Heart right ventricle (tissue), 16 donors: Measurements from ENCODE around the gene PCBP4. TPM values are rescaled to one million over a fixed set of nuclear protein-coding genes. Genes with fewer than 3 reads are reported as not detected.
A peak's percentile ranks its signal among the peaks of the same experiment; 100 is the strongest.

Experiments used
- ATAC-seq, 8 donors: fragments of 200-7000 bp; cut with Tn5 transposase; one replicate each; pipeline ENCODE4 v1.9.1; 2020; ENCODE audit warnings: mild to moderate bottlenecking in 8 of 8, moderate library complexity in 8 of 8, moderate number of reproducible peaks in 1 of 8
- DNase-seq, 2 donors: peaks; one replicate each; pipeline ENCODE4 v3.0.0-alpha.2; 2020
- H3K27ac ChIP-seq, 10 donors: fragments of 200-600 bp; sonication (generic) in 2 of 10; one replicate each; pipeline versions ENCODE4 v1.5.0 to v1.8.0; 2020 to 2022; ENCODE audit warnings: mild to moderate bottlenecking in 3 of 10
- H3K27me3 ChIP-seq, 7 donors: fragments of 200-600 bp; one replicate each; pipeline ENCODE4 v1.8.0; 2021 to 2022; ENCODE audit warnings: mild to moderate bottlenecking in 2 of 7
- H3K36me3 ChIP-seq, 9 donors: fragments of 200-600 bp; sonication (generic) in 1 of 9; one replicate each; pipeline versions ENCODE4 v1.5.0 to v1.8.0; 2020 to 2022; ENCODE audit warnings: mild to moderate bottlenecking in 2 of 9
- H3K4me1 ChIP-seq, 9 donors: fragments of 200-600 bp; sonication (generic) in 1 of 9; one replicate each; pipeline versions ENCODE4 v1.5.0 to v1.8.0; 2020 to 2022; ENCODE audit warnings: mild to moderate bottlenecking in 4 of 9
- H3K4me3 ChIP-seq, 10 donors: fragments of 200-600 bp; sonication (generic) in 2 of 10; one replicate each; pipeline versions ENCODE4 v1.5.0 to v1.8.0; 2020 to 2022; ENCODE audit warnings: mild to moderate bottlenecking in 7 of 10, moderate library complexity in 2 of 10
- H3K9me3 ChIP-seq, 11 donors: fragments of 200-600 bp in 10 of 11; sonication (generic) in 2 of 11; one replicate each; pipeline versions ENCODE4 v1.5.0 to v1.8.0; 2013 to 2022; ENCODE audit warnings: mild to moderate bottlenecking in 2 of 11, control low read depth in 1 of 11, moderate library complexity in 1 of 11
- CTCF ChIP-seq, 9 donors: fragments of 200-600 bp; sonication (generic) in 2 of 9; IDR thresholded peaks; one replicate each; pipeline versions ENCODE4 v1.5.0 to v1.8.0; 2021 to 2022; ENCODE audit warnings: antibody characterized with exemption in 9 of 9, mild to moderate bottlenecking in 5 of 9, moderate library complexity in 1 of 9
- WGBS, 2 donors: extraction: QIAGEN DNeasy Blood & Tissue Kit; methylation state at CpG; one replicate each; pipeline ENCODE4 v1.1.7; 2013; ENCODE audit warnings: inconsistent platforms in 1 of 2; 5-methylcytosine and 5-hydroxymethylcytosine counted together
- intact Hi-C, 10 donors: fragments of 100-400 bp; cut with DNase I; formaldehyde crosslinking; loops; one replicate each; pipeline versions ENCODE4 v1.11.1 to v1.14.2; 2022
- polyA plus RNA-seq, 2 donors: library from polyadenylated mRNA; stranded (reverse); fragments of 200-250 nt; gene quantifications; one replicate each; pipeline ENCODE4 v1.2.3, GENCODE V29; 2013
- total RNA-seq, 10 donors: library from RNA; stranded (reverse); fragmentation: NEBNext Ultra II Directional in 3 of 10; extraction: Animal tissue kit (Norgen Biotek cat#: 25700) in 3 of 10; gene quantifications; one replicate each; pipeline versions ENCODE4 v1.2.1 to v1.2.4, GENCODE V29; 2021 to 2023
- donor health status: Arrhythmogenic right ventricular cardiomyopathy.
- donor health status: ischemic (EF 13 %, LVEDD 7.1; RV severe dilation, severe dysfunction).
- donor health status: healthy with polysubstance abuse.
- donor health status: DM: no; HTN: yes; CAD: no.
- donor health status: DM: no; HTN: no; CAD: no.
- donor health status: ischemic (EF 25% LVEDD 6.9; RV normal size, moderate dysfunction).
- donor health status: ischemic (EF 25% LVEDD 5.7; RV mildly dilated, moderate dysfunction).
- donor health status: healthy.
- donor health status: DM: yes; HTN: yes; CAD: no.
- donor health status: Ischemic cardiomyopathy.
- donor health status: ischemic (EF 35%, LVEDD 5.7; RV mildly dilated, moderate dysfunction).
- donor health status: nonischemic (EF 11% LVEDD 7.7; RV severe dilation, severe dysfunction).
- donor health status: DM: yes; HTN: yes; CAD: no.
- donor health status: PGD.
- donor health status: ischemic (EF 29% LVEDD 5.4; RV normal size, mild dysfunction).
- donor health status: nonischemic (EF 23%, LVEDD 6.1; RV moderate dilation, normal function).

The PCBP4 gene
- total and polyA plus RNA-seq, 12 donors: 55.1 to 123 (median 62.2) TPM

GRCh38 chr3:51998774-51999173, 31.5 kb upstream of the PCBP4 start:
- DNase-seq (no peak), ATAC-seq (no peak)
- Histone ChIP-seq H3K4me3 (no peak overlapping the region), H3K4me1 (peaks cover 5 to 25% (median 19%) of the 10 kb centered on the region in 9 donors), H3K36me3 (peaks cover 0 to 13% (median 12%) of the 10 kb centered on the region in 9 donors), H3K9me3 (no peaks in the 10 kb centered on the region), H3K27ac (no peak overlapping the region), H3K27me3 (no peaks in the 10 kb centered on the region)
- WGBS, 2 donors: 69 to 75% methylated on average over 7 of the region's 7 CpGs
- no peak for TF ChIP-seq CTCF (IDR thresholded peaks at IDR 0.05)
- intact Hi-C loops: loop anchor here in 1 of 10 donors (10.0 kb wide), 1 partner anchor 286 kb away; the partner anchor contains the start of gene GLYCTK

- H3K36me3 ChIP-seq: peaks cover 0 to 20% (median 16%) of the 10 kb centered on the region in 9 donors
- no peak for TF ChIP-seq CTCF (IDR thresholded peaks at IDR 0.05)
- peaks cover 5 to 31% (median 25%) of the 10 kb centered on the region in 9 donors for H3K4me1 ChIP-seq
- DNase-seq (no peak), ATAC-seq (no peak)
- no peak overlapping the region for H3K27ac ChIP-seq
- no peak overlapping the region for H3K4me3 ChIP-seq
- 48 to 52% methylated on average over 7 of the region's 7 CpGs for WGBS, 2 donors
- no peaks in the 10 kb centered on the region for H3K9me3 ChIP-seq
- intact Hi-C loops: loop anchor here in 1 of 10 donors (10.0 kb wide), 1 partner anchor 287 kb away; the partner anchor contains the start of gene GLYCTK
- H3K27me3 ChIP-seq: no peaks in the 10 kb centered on the region
Measured at GRCh38 chr3:51997935-51998596, 30.8 kb upstream of the PCBP4 start.

- no peak overlapping the region for H3K27ac ChIP-seq
- intact Hi-C loops: loop anchor here in 1 of 10 donors (10.0 kb wide), 1 partner anchor 288 kb away; the partner anchor contains the start of gene GLYCTK
- H3K27me3 ChIP-seq: no peaks in the 10 kb centered on the region
- H3K4me3 ChIP-seq: no peak overlapping the region
- 66 to 67% methylated on average over 2 of the region's 2 CpGs for whole genome bisulfite sequencing, 2 donors
- peaks cover 5 to 34% (median 25%) of the 10 kb centered on the region in 9 donors for H3K4me1 ChIP-seq
- no peak for ATAC-seq
- no peaks in the 10 kb centered on the region for H3K9me3 ChIP-seq
- no peak for DNase-seq
- peaks cover 0 to 29% (median 16%) of the 10 kb centered on the region in 9 donors for H3K36me3 ChIP-seq
- no peak for TF ChIP-seq CTCF (IDR thresholded peaks at IDR 0.05)
Measured at GRCh38 chr3:51997172-51997571, 29.9 kb upstream of the PCBP4 start.

- TF ChIP-seq CTCF (IDR thresholded peaks at IDR 0.05): peak in 8 of 9 donors; percentile 6 to 50 (median 34)
- no peaks in the 10 kb centered on the region for H3K9me3 ChIP-seq
- intact Hi-C loops: loop anchor here in 2 of 10 donors (1.0 to 10.0 kb wide), 2 partner anchors 53 to 289 kb away; partner anchors contain the start of genes GLYCTK (in 1 of the 2) and PARP3 (in 1 of the 2)
- H3K4me3 ChIP-seq: peak within 1 kb of the TSS; percentile 64 to 94 (median 84)
- peaks cover 5 to 26% (median 22%) of the 10 kb centered on the region in 9 donors for H3K4me1 ChIP-seq
- H3K36me3 ChIP-seq: peaks cover 0 to 41% (median 16%) of the 10 kb centered on the region in 9 donors
- 0 to 1% methylated on average over 40 of the region's 40 CpGs for WGBS, 2 donors
- H3K27me3 ChIP-seq: no peaks in the 10 kb centered on the region
- peak; percentile 86 to 94 for DNase-seq
- peak within 1 kb of the TSS; percentile 63 to 95 (median 86) for H3K27ac ChIP-seq
- ATAC-seq: peak; percentile 89 to 97 (median 95)
Measured at GRCh38 chr3:51995346-51996163, 28.3 kb upstream of the PCBP4 start, which contains the start of gene RPL29. Gene RPL29 (minus strand): TSS chr3:51995895. CDS start chr3:51995461, 434 bp downstream.
